ENCODE measurements around the gene ZFP3. TPM values are rescaled to one million over a fixed set of nuclear protein-coding genes. Genes with fewer than 3 reads are reported as not detected.
"Not testable (repeated sequence)": the region's sequence is repeated elsewhere in the genome, so short reads cannot be mapped to it uniquely, and the experiment has no call there.

The ZFP3 gene
- polyA plus RNA-seq, 2 of the 4 experiments (the other 2 are of a cell fraction) = 1.7 to 4.8 TPM

- no peak for TF ChIP-seq GATA3 (IDR thresholded peaks at IDR 0.05; ENCODE audit: borderline replicate concordance)
- TF ChIP-seq MAX (IDR thresholded peaks at IDR 0.05) = no peak
- no peak for TF ChIP-seq RFX5 (IDR thresholded peaks at IDR 0.05)
- no peak for TF ChIP-seq JUNB (IDR thresholded peaks at IDR 0.05)
- TF ChIP-seq ZFP36 (IDR thresholded peaks at IDR 0.05; ENCODE audit: borderline replicate concordance, partially characterized antibody) = no peak
- no peak for TF ChIP-seq JUN (IDR thresholded peaks at IDR 0.05)
- no peak for TF ChIP-seq POLR2AphosphoS2 (conservative IDR thresholded peaks at IDR 0.05; ENCODE audit: low read length)
- no peak for TF ChIP-seq MAFK (IDR thresholded peaks at IDR 0.05; ENCODE audit: partially characterized antibody)
- no peak for TF ChIP-seq PHF8 (IDR thresholded peaks at IDR 0.05; ENCODE audit: borderline replicate concordance, low read depth)
- no peak for TF ChIP-seq FOSB (CRISPR knock-in tag; IDR thresholded peaks at IDR 0.05)
- TF ChIP-seq RARB (CRISPR knock-in tag; IDR thresholded peaks at IDR 0.05) = no peak
Measured at GRCh38 chr17:5128905-5129535, 50.8 kb downstream of the ZFP3 start (continued).

- POLR2A ChIA-PET = not testable (repeated sequence)
- WGBS (ENCODE audit: missing lambda C conversion rate) = 13% methylated on average over 4 of the region's 8 CpGs
Measured at GRCh38 chr17:5129770-5130169, 51.5 kb downstream of the ZFP3 start.

GRCh38 chr17:5130261-5130660 is 52.0 kb downstream of the ZFP3 start:
- FAIRE-seq; DNase-seq (ENCODE audit: low read depth in 1 of 2, low spot score in 1 of 2); H3K4me3 ChIP-seq; H3K4me2 ChIP-seq; H3K27ac ChIP-seq; H3K4me1 ChIP-seq; POLR2A ChIA-PET; H3K9me3 ChIP-seq; ATAC-seq: not testable (repeated sequence)
- CTCF ChIA-PET = interaction anchor here (1.0 kb wide), 1 partner anchor 11 kb away, joined by 3 read pairs; no protein-coding TSS in a partner anchor
- 46% methylated on average over 10 of the region's 10 CpGs for WGBS (ENCODE audit: missing lambda C conversion rate)

More at GRCh38 chr17:5129770-5130169, 51.5 kb downstream of the ZFP3 start:
- not testable (repeated sequence) for H3K9me3 ChIP-seq; FAIRE-seq; ATAC-seq; H3K27ac ChIP-seq; H3K4me3 ChIP-seq; DNase-seq (ENCODE audit: low read depth in 1 of 2, low spot score in 1 of 2); H3K4me2 ChIP-seq; H3K4me1 ChIP-seq
- CTCF ChIA-PET = interaction anchor here (1.0 kb wide), 1 partner anchor 10 kb away, joined by 3 read pairs; no protein-coding TSS in a partner anchor

GRCh38 chr17:5130687-5131086 is 52.4 kb downstream of the ZFP3 start:
- POLR2A ChIA-PET; H3K4me2 ChIP-seq; DNase-seq (ENCODE audit: low read depth in 1 of 2, low spot score in 1 of 2); H3K27ac ChIP-seq; CTCF ChIA-PET; H3K4me3 ChIP-seq; H3K4me1 ChIP-seq; H3K9me3 ChIP-seq; FAIRE-seq; ATAC-seq: not testable (repeated sequence)
- WGBS (ENCODE audit: missing lambda C conversion rate) = 27% methylated on average over 5 of the region's 5 CpGs

- no peaks in the 10 kb centered on the region; the same call in 2 of the 3 replicates for H3K9me3 ChIP-seq
- ATAC-seq (no peak), DNase-seq (ENCODE audit: low read depth in 1 of 2, low spot score in 1 of 2) (no peak), FAIRE-seq (no peak)
- no peak overlapping the region for H3K27ac ChIP-seq
- no peaks in the 10 kb centered on the region for H3K4me1 ChIP-seq
- no peak overlapping the region for H3K4me3 ChIP-seq
- POLR2A ChIA-PET = no interaction called here
- CTCF ChIA-PET = no interaction called here
- 55% methylated on average over 7 of the region's 7 CpGs for WGBS (ENCODE audit: missing lambda C conversion rate)
- H3K4me2 ChIP-seq = no peak overlapping the region
- no peak for TF ChIP-seq HDAC2 (IDR thresholded peaks at IDR 0.05)
- TF ChIP-seq RAD21 (conservative IDR thresholded peaks at IDR 0.05 in 1 of 2, IDR thresholded peaks at IDR 0.05 in 1 of 2) = no peak
- TF ChIP-seq ZNF302 (CRISPR knock-in tag; IDR thresholded peaks at IDR 0.05) = no peak
- no peak for TF ChIP-seq EHF (CRISPR knock-in tag; IDR thresholded peaks at IDR 0.05)
- no peak for TF ChIP-seq ELK1 (IDR thresholded peaks at IDR 0.05; ENCODE audit: low read depth, low read length)
- no peak for TF ChIP-seq JUN (IDR thresholded peaks at IDR 0.05)
- TF ChIP-seq CHD4 (IDR thresholded peaks at IDR 0.05; ENCODE audit: borderline replicate concordance) = no peak
- no peak for TF ChIP-seq USF2 (IDR thresholded peaks at IDR 0.05)
- TF ChIP-seq HOXA7 (CRISPR knock-in tag; IDR thresholded peaks at IDR 0.05) = no peak
Measured at GRCh38 chr17:5131146-5131715, 53.0 kb downstream of the ZFP3 start.

- WGBS (ENCODE audit: missing lambda C conversion rate) = 60% methylated on average over 13 of the region's 16 CpGs
- H3K9me3 ChIP-seq; DNase-seq (ENCODE audit: low read depth in 1 of 2, low spot score in 1 of 2); H3K4me1 ChIP-seq; H3K27ac ChIP-seq; H3K4me2 ChIP-seq; H3K4me3 ChIP-seq; FAIRE-seq; POLR2A ChIA-PET; ATAC-seq: not testable (repeated sequence)
- CTCF ChIA-PET = interaction anchor here (1.2 kb wide), 1 partner anchor 20 kb away, joined by 4 read pairs; the partner anchor contains the start of gene ZNF232
Measured at GRCh38 chr17:5131799-5132502, 53.7 kb downstream of the ZFP3 start.
